GM18519 (cell line): ENCODE results near the gene FNBP1.
"Not testable (repeated sequence)": the region's sequence is repeated elsewhere in the genome, so short reads cannot be mapped to it uniquely, and the experiment has no call there.

Experiments
- ATAC-seq: cut with Tn5 transposase; IDR thresholded peaks from one replicate; pipeline ENCODE4 v1.9.1; 2021; ENCODE audit warnings: mild to moderate bottlenecking, moderate library complexity; ENCODE audit not compliant: unreplicated experiment, low FRiP score

The FNBP1 gene

DNA sequence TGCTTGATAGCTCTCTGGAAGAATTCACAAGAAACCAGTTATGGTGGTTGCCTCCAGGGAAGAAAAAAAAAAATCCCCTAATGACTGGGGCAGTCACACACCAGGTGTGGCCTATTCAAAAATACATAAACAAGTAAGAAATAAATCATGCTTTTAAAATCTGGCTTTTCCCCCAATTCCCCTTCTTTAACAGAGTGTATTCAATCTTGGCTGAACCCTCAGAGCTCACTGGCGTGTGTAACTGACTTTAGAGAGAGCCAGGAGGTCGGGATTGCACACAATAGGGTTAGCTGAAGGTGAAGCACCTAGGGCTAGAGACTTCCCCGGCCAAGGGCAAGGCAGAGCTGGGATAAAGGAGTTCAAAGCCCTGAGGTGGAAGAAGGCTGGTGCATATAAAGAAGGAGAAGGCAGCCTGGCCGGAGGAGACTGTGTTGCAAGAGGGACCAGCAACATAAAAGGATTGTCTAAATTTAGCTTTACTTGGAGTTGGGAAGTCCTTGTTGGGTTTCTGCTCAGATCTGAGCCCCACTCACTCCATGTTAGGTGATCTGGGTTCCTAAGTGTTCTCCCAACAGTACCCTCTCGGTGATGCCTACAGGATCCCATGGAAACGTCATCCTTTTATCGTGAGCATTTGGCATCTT, 19.7 kb downstream of the FNBP1 start:
- no peak for ATAC-seq

DNA sequence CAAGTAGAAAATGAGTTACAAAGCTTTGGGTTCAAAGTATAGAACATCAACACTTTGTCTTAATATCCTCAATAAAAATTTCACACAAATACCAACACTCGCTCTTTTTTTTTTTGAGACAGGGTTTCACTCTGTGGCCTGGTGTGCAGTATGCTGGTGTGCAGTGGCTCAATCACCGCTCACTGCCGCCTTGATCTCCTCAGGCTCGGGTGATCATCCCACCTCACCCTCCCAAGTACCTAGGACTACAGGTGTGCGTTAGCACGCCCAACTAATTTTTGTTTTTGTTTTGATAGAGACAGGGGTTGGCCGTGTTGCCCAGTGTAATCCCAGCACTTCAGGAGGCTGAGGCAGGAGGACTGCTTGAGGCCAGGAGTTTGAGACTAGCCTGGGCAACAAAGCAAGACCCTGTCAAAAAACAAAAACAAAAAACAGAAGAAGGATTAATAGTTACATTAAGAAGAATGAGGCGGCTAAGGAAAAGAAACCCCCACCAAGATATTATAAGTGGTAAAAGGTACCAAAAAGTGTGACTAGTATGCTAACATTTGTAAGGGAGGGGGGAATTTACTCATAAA, 20.3 kb downstream of the FNBP1 start:
- no peak for ATAC-seq

DNA sequence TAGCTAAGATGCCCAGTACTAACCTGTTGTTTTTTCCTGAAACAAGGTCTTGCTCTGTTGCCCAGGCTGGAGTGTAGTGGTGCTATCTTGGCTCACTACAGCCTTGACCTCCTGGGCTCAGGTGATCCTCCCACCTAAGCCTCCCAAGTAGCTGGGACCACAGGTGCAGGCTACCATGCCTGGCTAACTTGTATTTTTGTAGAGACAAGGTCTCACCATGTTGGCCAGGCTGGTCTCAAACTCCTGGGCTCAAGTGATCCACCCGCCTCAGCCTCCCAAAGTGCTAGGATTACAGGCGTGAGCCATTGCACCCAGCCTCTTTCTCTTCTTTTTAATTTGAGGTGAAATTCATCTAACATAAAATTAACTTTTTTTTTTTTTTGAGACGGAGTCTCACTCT, 21.1 kb downstream of the FNBP1 start:
- ATAC-seq: not testable (repeated sequence)

DNA sequence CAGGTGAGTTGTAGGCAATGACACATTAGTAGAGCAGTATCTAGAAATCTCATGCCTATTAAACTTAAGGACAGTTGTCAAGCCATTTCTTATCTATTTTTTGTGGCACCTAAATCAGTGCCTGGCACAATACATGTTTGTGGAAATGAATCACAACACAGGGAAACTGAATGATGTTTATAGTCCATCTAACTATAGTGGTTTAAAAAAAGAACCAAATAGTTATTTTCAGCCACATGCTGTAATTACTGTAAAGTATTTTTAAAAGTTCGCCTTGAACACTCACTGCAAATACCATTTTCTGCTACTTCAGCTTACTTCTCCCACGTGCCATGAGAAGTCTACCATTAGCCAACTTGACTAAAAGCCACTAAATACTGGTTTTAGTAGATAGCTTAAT, 21.9 kb downstream of the FNBP1 start:
- ATAC-seq: no peak

DNA sequence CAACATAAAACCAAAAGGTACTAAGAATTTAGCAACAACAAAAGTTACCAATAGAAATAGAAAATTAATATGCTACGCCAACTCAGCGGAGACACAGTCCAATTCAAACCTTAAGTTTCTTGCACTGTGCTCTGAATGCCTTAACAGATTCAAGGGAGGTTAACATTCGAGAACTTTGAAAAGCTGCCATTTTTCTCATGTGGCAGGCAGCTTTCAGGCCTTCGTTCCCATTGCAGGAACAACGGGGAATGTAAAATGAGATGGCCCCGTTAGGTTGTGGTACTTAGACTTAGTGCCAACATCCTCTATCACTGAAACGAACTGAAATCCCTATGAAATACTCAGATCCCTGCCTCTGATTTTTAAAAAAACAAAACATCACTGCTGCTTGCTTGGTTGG, 22.4 kb downstream of the FNBP1 start:
- no peak for ATAC-seq

DNA sequence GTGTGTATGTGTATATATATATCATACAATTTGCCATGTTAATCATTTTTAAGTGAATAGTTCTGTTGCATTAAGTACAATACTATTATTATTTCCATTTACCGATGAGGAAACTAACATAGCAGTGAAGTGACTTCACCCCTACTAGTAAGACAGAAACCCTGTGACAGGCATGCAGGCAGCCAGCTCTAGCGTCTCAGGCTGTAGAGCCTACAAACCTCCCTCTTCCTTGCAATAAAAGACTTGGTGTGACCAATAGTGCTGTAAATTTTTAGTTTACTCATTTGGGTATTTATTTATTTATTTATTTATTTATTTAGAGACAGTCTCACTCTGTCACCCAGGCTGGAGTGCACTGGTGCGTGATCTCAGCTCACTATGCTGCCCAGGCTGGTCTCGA, 24.7 kb downstream of the FNBP1 start:
- no peak for ATAC-seq

DNA sequence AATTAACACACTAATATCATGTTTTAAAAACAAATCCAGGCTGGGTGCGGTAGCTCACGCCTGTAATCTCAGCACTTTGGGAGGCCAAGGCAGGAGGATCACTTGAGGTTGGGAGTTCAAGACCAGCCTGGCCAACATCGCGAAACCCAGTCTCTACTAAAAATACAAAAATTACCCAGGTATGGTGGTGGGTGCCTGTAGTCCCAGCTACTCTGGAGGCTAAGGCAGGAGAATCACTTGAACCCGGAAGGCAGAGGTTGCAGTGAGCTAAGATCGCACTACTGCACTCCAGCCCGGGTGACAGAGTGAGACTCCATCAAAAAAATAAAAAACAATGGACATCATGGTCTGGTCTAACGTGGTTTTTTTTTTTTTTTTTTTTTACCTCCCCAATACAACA, 25.5 kb downstream of the FNBP1 start:
- ATAC-seq: not testable (repeated sequence)

DNA sequence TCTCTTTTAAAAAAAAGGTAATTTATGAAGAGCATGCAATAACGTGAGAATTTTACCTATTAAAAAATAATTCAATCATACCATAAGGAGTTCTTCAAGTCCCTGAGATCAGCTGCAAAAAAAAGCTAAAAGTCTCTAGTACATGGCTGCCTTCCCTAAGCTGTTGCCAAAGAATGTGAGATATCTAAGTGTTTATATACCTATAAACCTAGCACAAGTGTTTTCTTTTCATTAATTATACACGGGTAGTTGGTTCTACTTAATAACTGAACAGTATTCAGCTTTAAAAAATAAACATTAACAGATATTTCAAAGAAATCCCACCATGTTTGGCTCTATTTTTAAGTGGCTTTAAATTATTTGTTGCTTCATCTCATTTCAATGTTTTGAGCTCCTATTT, 25.9 kb downstream of the FNBP1 start:
- no peak for ATAC-seq

DNA sequence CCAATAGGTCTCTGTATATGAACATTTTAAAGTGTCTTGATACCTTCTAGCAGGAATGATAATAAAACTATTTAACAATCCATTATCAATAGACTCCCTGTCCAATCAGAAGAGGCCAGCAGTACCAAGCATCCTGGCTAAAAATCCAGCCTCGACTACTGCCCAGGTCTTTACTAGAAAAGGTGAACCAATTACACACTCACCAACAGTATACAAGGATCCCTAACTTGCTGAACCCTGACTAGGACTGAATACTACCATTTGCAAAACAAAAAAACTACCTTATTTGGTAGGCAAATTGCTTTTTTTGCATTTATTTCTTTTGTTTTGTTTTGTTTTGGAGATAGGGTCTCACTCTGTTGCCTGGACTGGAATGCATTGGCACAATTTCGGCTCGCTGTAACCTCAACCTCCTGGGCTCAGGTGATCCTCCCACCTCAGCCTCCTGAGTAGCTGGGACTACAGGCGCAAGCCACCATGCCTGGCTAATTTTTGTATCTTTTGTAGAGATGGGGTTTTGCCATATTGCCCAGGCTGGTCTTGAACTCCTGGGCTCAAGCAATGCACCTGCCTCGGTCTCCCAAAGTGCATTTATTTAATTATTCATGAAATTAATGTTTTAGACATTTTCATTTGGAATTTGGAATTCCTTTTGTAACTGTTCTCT, 27.5 kb downstream of the FNBP1 start:
- ATAC-seq: no peak

DNA sequence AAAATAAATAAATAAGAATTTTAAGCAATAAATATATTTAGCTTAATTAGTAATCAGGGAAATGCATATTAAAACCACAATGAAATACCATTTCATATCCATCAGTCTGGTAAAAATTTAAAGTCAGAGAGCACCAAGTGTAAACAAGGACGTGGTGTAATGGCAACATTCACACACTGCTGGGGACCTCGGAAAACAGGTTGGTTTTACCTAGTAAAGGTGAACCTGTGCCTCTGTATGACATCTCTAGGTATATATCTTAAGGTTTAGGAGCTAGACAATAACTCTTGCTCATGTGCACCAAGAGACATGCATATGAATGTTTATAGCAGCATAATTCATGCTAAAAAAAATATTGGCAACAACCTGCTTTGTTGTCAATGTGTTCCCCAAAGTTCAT, 29.7 kb downstream of the FNBP1 start:
- ATAC-seq: no peak

DNA sequence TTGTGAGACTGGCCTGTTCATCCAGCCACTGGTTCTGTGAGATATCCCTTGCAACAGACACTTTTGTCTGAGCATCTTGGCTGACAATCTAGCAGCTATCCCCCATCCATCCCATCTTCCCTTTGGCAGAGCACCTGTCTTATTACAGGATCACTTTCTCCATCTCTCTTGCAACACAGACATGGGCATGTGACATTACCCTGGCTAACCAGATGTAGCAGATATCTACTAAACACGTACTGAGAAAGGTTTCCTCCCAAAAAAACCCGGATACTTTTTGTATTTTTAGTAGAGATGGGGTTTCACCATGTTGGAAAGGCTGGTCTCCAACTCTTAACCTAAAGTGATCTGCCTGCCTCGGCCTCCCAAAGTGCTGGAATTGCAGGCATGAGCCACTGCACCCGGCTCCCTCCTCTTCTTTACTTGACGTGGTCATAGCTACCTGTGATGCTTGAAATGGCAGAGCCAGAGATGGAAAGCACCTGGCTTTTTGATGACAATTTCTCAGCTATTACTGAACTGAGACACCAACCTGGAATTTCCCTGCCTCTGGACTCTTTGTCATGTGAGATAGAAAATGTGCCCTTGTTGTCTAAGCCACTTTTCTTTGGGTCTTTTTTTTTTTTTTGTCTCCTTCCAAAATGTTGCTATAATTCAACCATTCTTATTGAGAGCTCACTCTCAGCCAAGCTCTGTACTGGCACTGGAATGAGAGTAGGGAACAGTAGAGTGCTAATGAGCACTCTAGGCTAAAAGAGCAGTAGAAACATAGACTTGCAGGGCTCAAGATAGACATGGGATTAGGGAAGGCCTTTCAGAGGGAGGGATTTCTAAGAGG, 32.6 kb downstream of the FNBP1 start:
- no peak for ATAC-seq

DNA sequence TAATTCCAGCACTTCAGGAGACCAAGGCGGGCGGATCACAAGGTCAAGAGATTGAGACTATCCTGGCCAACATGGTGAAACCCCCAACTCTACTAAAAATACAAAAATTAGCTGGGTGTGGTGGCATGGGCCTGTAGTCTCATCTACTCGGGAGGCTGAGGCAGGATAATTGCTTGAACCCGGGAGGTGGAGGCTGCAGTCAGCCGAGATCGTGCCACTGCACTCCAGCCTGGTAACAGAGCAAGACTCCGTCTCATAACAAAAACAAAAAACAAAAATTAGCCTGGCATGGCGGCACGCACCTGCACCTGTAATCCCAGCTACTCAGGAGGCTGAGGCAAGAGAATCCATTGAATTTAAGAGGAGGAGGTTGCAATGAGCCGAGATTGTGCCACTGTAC, 33.4 kb downstream of the FNBP1 start:
- not testable (repeated sequence) for ATAC-seq

DNA sequence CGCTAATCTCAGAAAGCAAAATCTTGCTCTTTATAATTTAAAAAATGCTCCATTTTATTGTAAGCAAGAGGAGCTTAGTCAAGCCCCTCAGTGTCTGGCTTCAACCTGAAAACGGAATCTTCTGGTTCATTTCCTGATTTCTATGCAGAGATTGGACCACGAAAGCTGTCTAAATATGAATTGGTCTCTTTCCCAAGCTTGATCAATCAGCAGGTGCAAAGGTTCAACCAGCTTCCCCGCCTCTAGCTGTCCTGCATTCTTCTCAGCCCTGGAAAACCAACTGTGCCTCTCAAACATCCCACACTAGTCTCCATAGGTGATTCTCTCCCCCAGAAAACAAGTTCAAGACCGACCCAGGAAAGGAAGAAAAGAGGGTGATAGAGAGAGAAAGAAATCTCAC, 34.5 kb downstream of the FNBP1 start:
- no peak for ATAC-seq

DNA sequence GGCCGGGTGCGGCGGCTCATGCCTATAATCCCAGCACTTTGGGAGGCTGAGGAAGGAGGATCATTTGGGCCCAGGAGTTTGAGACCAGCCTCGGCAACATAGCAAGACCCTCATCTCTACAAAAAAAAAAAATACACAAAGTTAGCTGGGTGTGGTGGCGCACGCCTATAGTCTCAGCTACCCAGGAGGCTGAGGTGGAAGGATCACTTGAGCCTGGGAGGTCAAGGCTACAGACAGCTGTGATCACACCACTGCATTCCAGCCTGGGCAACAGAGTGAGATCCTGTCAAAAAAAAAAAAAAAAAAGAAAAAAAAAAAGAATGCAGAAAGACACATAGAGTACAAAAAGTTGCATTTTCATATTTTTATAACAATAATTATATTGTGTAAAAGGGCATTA, 36.0 kb downstream of the FNBP1 start:
- not testable (repeated sequence) for ATAC-seq

DNA sequence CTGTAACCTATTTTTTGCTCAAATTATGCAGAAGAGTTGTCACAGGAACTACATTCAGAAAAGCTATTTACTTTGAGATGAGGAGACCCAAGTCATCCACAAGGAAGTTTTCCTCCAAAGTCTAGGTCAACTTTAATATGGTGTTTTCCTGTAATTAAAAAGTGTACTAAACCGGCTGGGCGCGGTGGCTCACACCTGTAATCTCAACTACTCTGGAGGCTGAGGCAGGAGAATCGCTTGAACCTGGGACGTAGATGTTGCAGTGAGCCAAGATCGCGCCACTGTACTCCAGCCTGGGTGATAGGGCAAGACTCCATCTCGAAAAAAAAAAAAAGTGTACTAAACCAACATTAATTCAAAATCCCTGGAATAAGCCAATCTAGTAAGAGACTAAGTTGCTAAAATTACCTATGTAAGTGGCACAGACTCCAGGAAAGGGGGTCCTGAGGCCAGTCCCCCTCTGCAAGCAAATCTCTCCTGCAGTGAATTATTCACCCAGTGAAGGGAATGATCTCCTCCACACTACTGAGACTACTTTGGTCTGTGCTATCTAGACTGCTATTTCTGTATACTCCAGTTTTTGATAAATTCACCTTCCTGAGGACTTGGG, 38.9 kb downstream of the FNBP1 start:
- ATAC-seq: no peak

DNA sequence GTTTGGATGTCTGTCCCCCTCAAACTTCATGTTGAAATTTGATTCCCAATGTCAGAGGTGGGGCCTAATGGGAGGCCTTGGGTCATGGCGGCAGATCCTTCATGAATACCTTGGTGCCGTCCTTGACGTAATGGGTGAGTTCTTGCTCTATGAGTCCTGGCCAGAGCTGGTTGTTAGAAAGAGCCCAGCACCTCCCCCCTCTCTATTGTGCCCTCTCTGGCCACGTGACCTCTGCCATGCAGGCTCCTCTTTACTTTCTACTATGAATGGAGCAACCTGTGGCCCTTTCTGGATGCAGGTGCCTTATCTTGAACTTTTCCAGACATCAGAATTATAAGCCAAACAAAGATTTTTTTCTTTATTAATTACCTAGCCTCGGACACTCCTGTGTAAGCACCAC, 40.7 kb downstream of the FNBP1 start:
- no peak for ATAC-seq

DNA sequence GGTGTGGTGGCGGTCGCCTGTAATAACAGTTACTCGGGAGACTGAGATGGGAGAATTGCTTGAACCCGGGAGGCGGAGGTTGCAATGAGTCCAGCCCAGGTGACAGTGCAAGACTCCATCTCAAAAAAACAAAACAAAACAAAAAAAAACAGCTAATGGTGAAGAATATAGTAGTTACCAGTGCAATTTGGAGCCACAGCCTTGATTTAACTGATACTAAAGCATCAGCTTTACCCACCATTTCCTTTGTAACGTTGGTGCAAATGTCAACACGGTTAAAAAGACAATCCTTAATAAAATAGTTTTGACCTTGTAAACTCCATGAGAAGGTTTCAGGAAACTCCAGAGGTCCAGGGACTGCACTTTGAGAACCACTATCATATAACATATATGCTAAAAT, 41.8 kb downstream of the FNBP1 start:
- ATAC-seq: no peak

DNA sequence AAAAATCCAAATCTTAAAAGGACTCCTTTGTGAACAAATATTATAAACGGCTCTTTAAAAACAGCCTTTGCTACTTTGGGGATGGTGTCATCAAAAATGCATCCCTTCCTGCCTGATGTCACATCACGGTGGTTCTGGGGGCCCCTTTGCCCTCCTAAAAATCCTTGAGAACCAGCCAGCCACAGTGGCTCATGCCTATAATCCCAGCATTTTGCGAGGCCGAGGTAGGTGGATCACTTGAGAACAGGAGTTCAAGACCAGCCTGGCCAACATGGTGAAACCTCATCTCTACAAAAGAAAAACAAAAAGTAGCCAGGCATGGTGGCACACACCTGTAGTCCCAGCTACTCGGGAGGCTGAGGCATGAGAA, 43.9 kb downstream of the FNBP1 start:
- ATAC-seq: no peak

DNA sequence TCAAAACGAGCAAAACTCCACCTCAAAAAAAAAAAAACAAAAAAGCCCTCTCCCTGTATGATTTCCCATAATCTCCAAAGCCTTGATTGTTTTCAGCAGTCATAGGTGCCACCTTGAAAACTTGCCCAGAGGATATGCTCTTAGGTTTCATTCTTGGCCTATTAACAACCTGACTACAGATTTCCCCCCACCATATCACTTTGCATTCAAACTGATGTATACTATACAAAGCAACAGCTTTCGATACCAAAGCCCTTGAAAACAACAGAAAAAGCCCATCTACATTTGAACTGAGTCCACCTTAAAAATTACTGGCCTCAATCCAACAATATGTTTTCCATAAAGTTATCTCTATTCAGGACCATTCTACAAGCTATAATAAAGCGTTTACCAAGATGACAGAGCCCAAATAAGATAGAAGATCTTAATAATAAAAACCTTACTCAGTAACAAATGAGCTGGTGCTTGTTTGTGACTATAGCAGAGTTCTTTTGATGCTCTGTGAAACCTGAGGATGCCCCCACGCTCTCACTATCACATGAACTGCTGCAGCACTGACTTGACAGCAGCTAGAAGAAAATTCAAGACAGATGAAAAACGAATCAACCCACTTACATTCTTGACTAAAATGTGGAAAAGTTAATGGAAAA, 44.4 kb downstream of the FNBP1 start:
- ATAC-seq: no peak

DNA sequence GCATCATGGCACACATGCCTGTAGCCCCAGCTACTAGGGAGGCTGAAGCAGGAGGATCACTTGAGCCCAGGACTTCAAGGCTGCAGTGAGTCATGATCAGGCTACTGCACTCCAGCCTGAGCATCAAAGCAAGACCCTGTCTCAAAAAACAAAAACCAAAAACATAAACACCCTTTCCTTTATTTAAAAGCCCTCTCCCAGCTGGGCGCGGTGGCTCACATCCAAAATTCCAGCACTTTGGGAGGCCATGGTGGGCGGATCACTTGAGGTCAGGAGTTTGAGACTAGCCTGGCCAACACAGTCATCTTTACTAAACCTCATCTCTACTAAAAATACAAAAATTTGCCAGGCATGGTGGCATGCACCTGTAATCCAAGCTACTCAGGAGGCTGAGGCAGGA, 45.3 kb downstream of the FNBP1 start:
- not testable (repeated sequence) for ATAC-seq
